ENCODE results near the gene CACNG8. TPM values are rescaled to one million over a fixed set of nuclear protein-coding genes. Genes with fewer than 3 reads are reported as not detected.

CACNG8 gene
- total RNA-seq, 1 experiment from 2014 or later = 0.91 TPM

DNA sequence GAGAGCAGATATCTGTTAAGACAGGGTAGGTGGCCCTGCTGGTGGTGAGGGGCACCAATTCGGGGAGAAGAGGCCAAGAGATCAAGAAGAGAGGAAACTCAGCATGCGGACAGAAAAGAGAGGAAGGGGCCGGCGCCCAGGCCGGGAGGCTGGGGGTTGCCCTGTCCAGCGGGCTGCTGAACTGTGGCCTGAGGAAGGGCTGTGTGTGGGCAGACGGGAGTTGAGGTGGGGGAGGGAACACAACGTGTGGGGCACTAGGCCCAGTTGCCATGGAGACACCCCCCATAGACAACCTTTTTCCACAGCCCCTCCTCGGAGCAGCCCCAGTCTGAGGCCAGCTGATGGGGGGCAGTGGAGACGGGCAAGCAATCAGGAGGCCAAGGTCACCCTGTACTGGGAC, 2.5 kb upstream of the CACNG8 start:
- Mint-ChIP-seq H3K27me3 (ENCODE audit: insufficient read depth, unreplicated experiment) (peaks cover 28% of the 10 kb centered on the region), H3K4me3 (ENCODE audit: unreplicated experiment) (no peak overlapping the region), H3K36me3 (ENCODE audit: insufficient read depth, unreplicated experiment) (no peaks in the 10 kb centered on the region), H3K27ac (ENCODE audit: unreplicated experiment) (no peak overlapping the region), H3K4me1 (ENCODE audit: low read depth, unreplicated experiment) (no peaks in the 10 kb centered on the region), H3K9me3 (ENCODE audit: unreplicated experiment) (no peaks in the 10 kb centered on the region)
- ChIA-PET POLR2A (no interaction called here), CTCF (no interaction called here)
- Histone ChIP-seq H3K4me1 (no peaks in the 10 kb centered on the region), H3K4me3 (ENCODE audit: low read depth, low read length) (no peak overlapping the region), H3K9me3 (no peaks in the 10 kb centered on the region), H3K27me3 (replicated peaks; ENCODE audit: control insufficient read depth, insufficient read depth, low read length) (no peaks in the 10 kb centered on the region), H3K36me3 (ENCODE audit: control insufficient read depth, insufficient read depth, low read length) (no peaks in the 10 kb centered on the region)
- TF ChIP-seq, protein P1, sequence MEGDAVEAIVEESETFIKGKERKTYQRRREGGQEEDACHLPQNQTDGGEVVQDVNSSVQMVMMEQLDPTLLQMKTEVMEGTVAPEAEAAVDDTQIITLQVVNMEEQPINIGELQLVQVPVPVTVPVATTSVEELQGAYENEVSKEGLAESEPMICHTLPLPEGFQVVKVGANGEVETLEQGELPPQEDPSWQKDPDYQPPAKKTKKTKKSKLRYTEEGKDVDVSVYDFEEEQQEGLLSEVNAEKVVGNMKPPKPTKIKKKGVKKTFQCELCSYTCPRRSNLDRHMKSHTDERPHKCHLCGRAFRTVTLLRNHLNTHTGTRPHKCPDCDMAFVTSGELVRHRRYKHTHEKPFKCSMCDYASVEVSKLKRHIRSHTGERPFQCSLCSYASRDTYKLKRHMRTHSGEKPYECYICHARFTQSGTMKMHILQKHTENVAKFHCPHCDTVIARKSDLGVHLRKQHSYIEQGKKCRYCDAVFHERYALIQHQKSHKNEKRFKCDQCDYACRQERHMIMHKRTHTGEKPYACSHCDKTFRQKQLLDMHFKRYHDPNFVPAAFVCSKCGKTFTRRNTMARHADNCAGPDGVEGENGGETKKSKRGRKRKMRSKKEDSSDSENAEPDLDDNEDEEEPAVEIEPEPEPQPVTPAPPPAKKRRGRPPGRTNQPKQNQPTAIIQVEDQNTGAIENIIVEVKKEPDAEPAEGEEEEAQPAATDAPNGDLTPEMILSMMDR (IDR thresholded peaks at IDR 0.05; ENCODE audit: insufficient read depth in 1 of 2, low read depth in 1 of 2, low read length in 1 of 2, severe bottlenecking in 1 of 2, unreplicated experiment in 1 of 2) = no peak
- no peak for DNase-seq
- intact Hi-C loops (cut with micrococcal nuclease; ENCODE audit: unreplicated experiment) = no loop called here
- BruUV-seq (replicated peaks) = no TSS peak

DNA sequence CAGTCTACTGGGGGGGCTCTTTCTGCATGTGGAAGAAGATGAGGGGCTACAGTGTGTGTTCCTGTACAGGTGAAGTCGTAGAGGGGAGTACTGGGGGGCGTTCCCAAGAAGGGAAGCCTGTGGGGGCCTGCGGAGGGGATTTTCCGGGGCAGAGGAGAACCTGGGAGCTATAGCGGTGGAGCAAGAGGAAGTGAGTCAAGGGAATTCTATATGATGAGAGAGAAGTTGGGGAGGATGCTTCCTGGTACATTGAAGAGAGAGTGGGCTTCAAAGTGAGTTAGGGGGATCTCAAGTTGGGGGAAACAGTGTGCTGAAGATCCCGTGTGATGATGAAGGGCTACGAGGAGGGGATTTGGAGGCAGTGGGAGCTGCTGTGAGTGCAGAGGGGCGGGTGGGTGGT, 1.9 kb upstream of the CACNG8 start:
- CTCF ChIA-PET = no interaction called here
- no peaks in the 10 kb centered on the region for H3K4me1 Mint-ChIP-seq (ENCODE audit: low read depth, unreplicated experiment)
- H3K9me3 ChIP-seq = no peaks in the 10 kb centered on the region
- BruUV-seq (replicated peaks) = no TSS peak
- H3K4me3 ChIP-seq (ENCODE audit: low read depth, low read length) = no peak overlapping the region
- no peaks in the 10 kb centered on the region for H3K27me3 ChIP-seq (replicated peaks; ENCODE audit: control insufficient read depth, insufficient read depth, low read length)
- TF ChIP-seq, protein P1 (IDR thresholded peaks at IDR 0.05; ENCODE audit: insufficient read depth in 1 of 2, low read depth in 1 of 2, low read length in 1 of 2, severe bottlenecking in 1 of 2, unreplicated experiment in 1 of 2) = no peak
- H3K36me3 ChIP-seq (ENCODE audit: control insufficient read depth, insufficient read depth, low read length) = no peaks in the 10 kb centered on the region
- H3K9me3 Mint-ChIP-seq (ENCODE audit: unreplicated experiment) = no peaks in the 10 kb centered on the region
- intact Hi-C loops (cut with micrococcal nuclease; ENCODE audit: unreplicated experiment) = no loop called here
- DNase-seq = no peak
- POLR2A ChIA-PET = no interaction called here
- no peaks in the 10 kb centered on the region for H3K4me1 ChIP-seq
- H3K27ac Mint-ChIP-seq (ENCODE audit: unreplicated experiment) = no peak overlapping the region
- H3K27me3 Mint-ChIP-seq (ENCODE audit: insufficient read depth, unreplicated experiment) = peaks cover 25% of the 10 kb centered on the region
- H3K36me3 Mint-ChIP-seq (ENCODE audit: insufficient read depth, unreplicated experiment) = no peaks in the 10 kb centered on the region
- no peak overlapping the region for H3K4me3 Mint-ChIP-seq (ENCODE audit: unreplicated experiment)

DNA sequence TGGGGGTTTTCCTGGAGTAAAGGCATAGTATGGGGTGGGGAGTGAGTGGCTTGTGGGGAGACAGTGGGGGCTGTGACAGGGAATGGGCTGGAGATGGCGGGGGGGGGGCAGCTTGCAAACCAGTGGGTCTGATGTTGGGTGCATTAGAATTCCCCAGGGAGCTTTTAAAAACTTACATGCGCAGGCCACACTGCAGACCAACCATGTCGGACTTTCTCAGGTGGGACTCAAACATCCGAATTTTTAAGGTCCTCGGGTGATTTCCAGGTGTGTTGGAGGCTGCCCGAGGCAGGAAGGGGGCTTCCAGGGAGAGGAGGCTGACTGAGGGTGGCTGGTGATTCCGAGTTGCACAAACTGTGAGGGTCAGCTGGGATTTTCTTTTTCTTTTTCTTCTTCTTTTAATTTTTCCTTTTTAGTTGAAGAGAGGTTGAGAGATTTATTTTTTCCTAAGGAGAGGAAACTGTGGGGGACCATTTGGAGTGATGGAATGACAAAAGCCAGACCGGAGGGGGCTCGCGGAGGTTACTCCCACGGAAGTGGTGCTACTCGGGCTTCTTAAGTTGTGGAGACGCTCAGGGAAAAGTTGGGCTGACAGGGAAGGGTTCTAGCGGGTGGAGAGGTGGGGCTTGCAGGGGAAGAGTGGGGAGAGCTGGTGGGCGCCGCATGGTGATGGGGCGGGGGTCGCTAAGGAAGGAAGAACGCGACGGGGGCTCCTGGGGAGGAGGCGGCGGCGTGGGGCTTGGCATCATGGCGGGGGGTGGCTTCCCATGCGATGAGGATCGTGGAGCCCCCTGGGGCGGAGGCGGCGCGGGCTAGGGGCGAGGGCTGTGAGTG, 997 bp upstream of the CACNG8 start:
- DNase-seq = no peak
- Mint-ChIP-seq H3K27ac (ENCODE audit: unreplicated experiment) (no peak overlapping the region), H3K4me1 (ENCODE audit: low read depth, unreplicated experiment) (no peaks in the 10 kb centered on the region), H3K36me3 (ENCODE audit: insufficient read depth, unreplicated experiment) (no peaks in the 10 kb centered on the region), H3K9me3 (ENCODE audit: unreplicated experiment) (no peaks in the 10 kb centered on the region), H3K4me3 (ENCODE audit: unreplicated experiment) (no peak overlapping the region), H3K27me3 (ENCODE audit: insufficient read depth, unreplicated experiment) (peaks cover 25% of the 10 kb centered on the region)
- Histone ChIP-seq H3K9me3 (no peaks in the 10 kb centered on the region), H3K27me3 (replicated peaks; ENCODE audit: control insufficient read depth, insufficient read depth, low read length) (no peaks in the 10 kb centered on the region), H3K36me3 (ENCODE audit: control insufficient read depth, insufficient read depth, low read length) (no peaks in the 10 kb centered on the region), H3K4me1 (no peaks in the 10 kb centered on the region), H3K4me3 (ENCODE audit: low read depth, low read length) (no peak overlapping the region)
- POLR2A ChIA-PET = no interaction called here
- CTCF ChIA-PET = no interaction called here
- intact Hi-C loops (cut with micrococcal nuclease; ENCODE audit: unreplicated experiment) = no loop called here
- no TSS peak for BruUV-seq (replicated peaks)
- TF ChIP-seq, protein P1 (IDR thresholded peaks at IDR 0.05; ENCODE audit: insufficient read depth in 1 of 2, low read depth in 1 of 2, low read length in 1 of 2, severe bottlenecking in 1 of 2, unreplicated experiment in 1 of 2) = no peak
